OCI-LY3 (cell line): Measurements from ENCODE around the gene CSE1L.

Source experiments
- EZH2phosphoT487 ChIP-seq: fragments of 200-600 bp; shearing (Covaris generic); IDR thresholded peaks from 2 replicates; pipeline ENCODE4 v1.6.1; 2018; ENCODE audit warnings: antibody characterized with exemption, mixed run types, low read depth
- TF ChIP-seq, protein P1 (sequence below): fragments of 200-600, 300-600 bp; sonication (generic); IDR thresholded peaks from 2 replicates; pipeline ENCODE4 v1.5.1; 2014; ENCODE audit warnings: antibody characterized with exemption, low read length, low read depth

DNA sequence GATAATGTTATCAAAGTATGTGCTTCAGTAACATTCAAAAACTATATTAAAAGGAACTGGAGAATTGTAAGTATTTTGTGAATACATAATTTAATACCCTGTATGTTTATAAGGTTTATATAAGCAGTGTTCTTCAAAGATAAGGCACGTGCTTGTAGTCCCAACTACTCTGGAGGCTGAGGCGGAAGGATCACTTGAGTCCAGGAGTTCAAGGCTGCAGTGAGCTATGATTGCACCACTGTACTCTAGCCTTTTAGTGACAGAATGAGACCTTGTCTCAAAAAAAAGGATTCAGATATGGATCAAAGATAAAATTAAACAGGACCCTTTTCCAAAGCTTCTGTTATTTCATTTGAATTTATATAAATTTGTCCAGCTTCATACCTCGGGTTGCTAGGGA is 17.2 kb downstream of the CSE1L start:
- TF ChIP-seq, protein P1, sequence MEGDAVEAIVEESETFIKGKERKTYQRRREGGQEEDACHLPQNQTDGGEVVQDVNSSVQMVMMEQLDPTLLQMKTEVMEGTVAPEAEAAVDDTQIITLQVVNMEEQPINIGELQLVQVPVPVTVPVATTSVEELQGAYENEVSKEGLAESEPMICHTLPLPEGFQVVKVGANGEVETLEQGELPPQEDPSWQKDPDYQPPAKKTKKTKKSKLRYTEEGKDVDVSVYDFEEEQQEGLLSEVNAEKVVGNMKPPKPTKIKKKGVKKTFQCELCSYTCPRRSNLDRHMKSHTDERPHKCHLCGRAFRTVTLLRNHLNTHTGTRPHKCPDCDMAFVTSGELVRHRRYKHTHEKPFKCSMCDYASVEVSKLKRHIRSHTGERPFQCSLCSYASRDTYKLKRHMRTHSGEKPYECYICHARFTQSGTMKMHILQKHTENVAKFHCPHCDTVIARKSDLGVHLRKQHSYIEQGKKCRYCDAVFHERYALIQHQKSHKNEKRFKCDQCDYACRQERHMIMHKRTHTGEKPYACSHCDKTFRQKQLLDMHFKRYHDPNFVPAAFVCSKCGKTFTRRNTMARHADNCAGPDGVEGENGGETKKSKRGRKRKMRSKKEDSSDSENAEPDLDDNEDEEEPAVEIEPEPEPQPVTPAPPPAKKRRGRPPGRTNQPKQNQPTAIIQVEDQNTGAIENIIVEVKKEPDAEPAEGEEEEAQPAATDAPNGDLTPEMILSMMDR = no peak
- no peak for TF ChIP-seq EZH2phosphoT487
